Stomach smooth muscle (tissue), 2 donors: ENCODE data around the gene KIAA2012.

ENCODE experiments used
- H3K27ac ChIP-seq: one replicate; pipeline ENCODE4 v1.7.0; 2013; ENCODE audit warnings: mild to moderate bottlenecking, low read length, inconsistent platforms
- H3K27me3 ChIP-seq, 2 donors: one replicate each; pipeline ENCODE4 v1.7.0; 2013; ENCODE audit warnings: low read length in 2 of 2; ENCODE audit not compliant: insufficient read depth in 2 of 2, control insufficient read depth in 1 of 2
- H3K36me3 ChIP-seq, 2 donors: one replicate each; pipeline ENCODE4 v1.7.0; 2013; ENCODE audit warnings: low read length in 2 of 2; ENCODE audit not compliant: control insufficient read depth in 2 of 2, insufficient read depth in 2 of 2
- H3K4me1 ChIP-seq: one replicate; pipeline ENCODE4 v1.7.0; 2013; ENCODE audit warnings: low read length; ENCODE audit not compliant: control insufficient read depth, insufficient read depth
- H3K4me3 ChIP-seq, 2 donors: one replicate each; pipeline ENCODE4 v1.7.0; 2013; ENCODE audit warnings: low read length in 2 of 2
- H3K9ac ChIP-seq, 2 donors: one replicate each; pipeline ENCODE4 v1.7.0; 2013; ENCODE audit warnings: low read length in 2 of 2, mild to moderate bottlenecking in 1 of 2
- H3K9me3 ChIP-seq, 2 donors: one replicate each; pipeline ENCODE4 v1.7.0; 2013; ENCODE audit warnings: low read length in 2 of 2; ENCODE audit not compliant: control insufficient read depth in 2 of 2
- donor health status: healthy.
- donor health status: Pancreatic carcinoma.

Gene KIAA2012

DNA sequence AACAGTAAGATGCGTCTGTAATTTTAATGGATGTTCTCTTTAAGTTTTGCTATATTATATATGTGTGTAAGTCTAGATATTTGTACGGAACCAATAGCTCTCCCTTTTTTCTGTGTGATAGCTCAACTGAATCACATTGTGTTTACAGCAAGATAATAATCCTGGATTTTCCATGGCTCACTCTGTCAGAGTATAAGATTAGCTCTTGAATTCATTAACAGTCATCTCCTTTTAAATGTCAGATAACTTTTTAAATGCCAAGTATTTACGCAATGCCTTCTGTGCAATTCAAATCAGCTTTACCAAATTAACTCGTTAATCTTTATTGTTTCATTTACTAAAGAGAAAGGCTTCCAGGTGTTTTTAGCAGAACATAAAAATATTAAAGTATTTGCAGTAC, 76.9 kb downstream of the KIAA2012 start:
- H3K27ac ChIP-seq = no peak overlapping the region
- H3K4me3 ChIP-seq = no peak overlapping the region
- no peaks in the 10 kb centered on the region for H3K36me3 ChIP-seq
- no peaks in the 10 kb centered on the region for H3K9me3 ChIP-seq
- H3K9ac ChIP-seq = no peak overlapping the region
- peaks cover 17% of the 10 kb centered on the region for H3K4me1 ChIP-seq
- no peaks in the 10 kb centered on the region for H3K27me3 ChIP-seq

DNA sequence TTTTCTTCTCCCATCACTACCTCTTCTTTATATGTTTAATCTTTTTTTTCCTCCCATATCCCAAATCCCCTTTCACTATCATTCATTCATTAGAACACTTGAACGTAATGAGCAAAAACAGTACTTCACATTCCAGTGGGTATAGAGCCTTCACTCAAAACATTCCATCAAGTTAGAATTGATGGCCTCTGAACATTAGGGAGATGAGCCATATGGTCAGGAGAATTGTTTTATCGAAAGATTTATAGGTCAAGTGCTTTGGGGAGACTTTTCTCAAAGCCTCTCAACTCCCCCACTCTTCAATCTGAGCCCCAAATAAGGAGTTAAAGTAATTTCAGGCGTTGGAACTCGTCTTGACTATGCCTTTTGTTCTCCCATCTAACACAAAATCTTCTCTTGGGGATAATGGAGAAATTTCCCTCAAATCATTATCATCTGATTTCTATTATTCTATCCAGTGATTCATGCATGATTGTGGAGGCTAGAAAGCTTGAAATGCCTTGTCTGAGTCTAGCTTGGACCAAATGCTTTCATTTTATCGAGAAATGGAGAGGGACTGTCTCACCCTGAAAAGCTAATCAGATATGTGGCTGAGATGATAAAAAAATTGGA, 79.2 kb downstream of the KIAA2012 start:
- H3K9me3 ChIP-seq = no peaks in the 10 kb centered on the region
- peaks cover 17% of the 10 kb centered on the region for H3K4me1 ChIP-seq
- no peak overlapping the region for H3K4me3 ChIP-seq
- no peaks in the 10 kb centered on the region for H3K36me3 ChIP-seq
- no peak overlapping the region for H3K9ac ChIP-seq
- H3K27me3 ChIP-seq = no peaks in the 10 kb centered on the region
- no peak overlapping the region for H3K27ac ChIP-seq

DNA sequence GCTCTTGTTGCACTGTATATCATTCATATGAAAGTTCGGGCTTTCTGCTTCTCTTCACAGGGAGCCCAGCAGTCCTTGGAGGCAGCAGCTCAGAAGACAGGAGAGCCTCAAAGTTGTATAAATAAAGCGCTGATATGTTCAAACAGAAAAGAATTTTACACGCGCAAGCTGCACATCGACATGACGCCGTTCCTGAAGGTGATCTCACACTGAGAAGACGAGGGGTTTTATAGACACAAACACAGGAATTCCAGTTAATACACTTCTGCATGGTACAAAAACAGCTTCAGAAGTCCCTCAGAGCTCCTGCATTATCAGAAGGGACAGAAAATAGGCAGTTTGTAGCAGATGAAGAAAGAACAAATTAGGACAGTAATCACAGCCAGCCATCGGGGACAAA, 81.6 kb downstream of the KIAA2012 start:
- H3K27me3 ChIP-seq = no peaks in the 10 kb centered on the region
- no peaks in the 10 kb centered on the region for H3K9me3 ChIP-seq
- H3K27ac ChIP-seq = no peak overlapping the region
- no peak overlapping the region for H3K9ac ChIP-seq
- peaks cover 9% of the 10 kb centered on the region for H3K4me1 ChIP-seq
- peak overlapping the region in 1 of 2 donors; percentile 15 for H3K4me3 ChIP-seq
- H3K36me3 ChIP-seq = no peaks in the 10 kb centered on the region

DNA sequence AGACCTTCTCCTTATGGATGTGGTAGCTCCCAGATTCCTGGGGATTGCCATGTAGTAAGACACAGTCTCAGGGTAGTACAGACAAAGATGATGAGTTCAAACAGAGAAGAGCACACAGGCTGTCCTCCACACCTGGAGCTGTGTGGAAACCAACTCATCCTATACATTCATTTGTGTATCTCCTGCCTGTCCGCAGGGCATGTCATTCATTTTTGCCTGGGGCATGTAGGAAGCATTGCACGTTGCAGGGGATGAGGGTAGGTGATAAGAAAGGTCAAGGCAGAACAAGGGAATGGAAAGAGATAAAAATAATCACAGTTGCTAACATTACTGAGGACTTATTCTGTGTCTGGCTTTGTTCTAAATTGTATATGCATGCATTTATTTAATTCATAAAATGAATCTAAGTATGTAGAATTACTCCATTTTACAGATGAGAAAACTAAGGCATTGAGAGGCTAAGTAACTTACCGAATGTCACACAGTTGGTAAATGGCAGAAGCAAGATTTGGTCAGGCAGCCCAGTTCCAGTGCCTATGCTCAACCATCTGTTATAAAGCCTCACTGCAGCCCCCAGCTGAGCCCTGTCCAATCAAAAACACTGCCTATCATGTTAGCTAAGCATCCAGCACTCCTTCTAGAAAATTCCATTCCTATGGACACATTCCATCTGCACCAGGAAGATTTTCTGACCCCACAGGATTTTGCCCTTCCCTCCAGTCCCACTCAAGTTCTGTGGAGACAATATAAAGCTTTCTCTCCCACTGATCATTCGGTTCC, 84.3 kb downstream of the KIAA2012 start:
- Histone ChIP-seq H3K9ac (no peak overlapping the region), H3K4me3 (no peak overlapping the region), H3K27me3 (no peaks in the 10 kb centered on the region), H3K4me1 (peaks cover 12% of the 10 kb centered on the region), H3K36me3 (no peaks in the 10 kb centered on the region), H3K9me3 (no peaks in the 10 kb centered on the region), H3K27ac (no peak overlapping the region)

DNA sequence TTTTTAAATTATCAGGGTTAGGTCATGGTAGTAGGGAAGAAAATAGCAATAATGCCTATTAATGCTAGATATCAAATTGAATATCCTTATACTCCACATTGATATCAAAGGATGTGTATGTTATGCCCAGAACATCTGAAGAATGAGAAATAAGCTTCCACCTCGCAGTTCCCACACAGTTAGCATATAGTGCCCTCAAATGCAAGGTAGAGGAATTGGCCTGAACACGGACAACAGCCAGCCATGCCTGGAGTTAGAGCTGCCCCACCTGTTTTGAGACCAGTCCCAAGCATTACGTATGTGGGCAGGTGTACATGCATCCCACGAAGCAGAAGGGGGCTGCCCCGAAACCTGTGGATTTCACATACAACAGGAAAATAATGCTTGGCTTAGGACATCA, 85.7 kb downstream of the KIAA2012 start:
- Histone ChIP-seq H3K27me3 (no peaks in the 10 kb centered on the region), H3K9ac (no peak overlapping the region)

DNA sequence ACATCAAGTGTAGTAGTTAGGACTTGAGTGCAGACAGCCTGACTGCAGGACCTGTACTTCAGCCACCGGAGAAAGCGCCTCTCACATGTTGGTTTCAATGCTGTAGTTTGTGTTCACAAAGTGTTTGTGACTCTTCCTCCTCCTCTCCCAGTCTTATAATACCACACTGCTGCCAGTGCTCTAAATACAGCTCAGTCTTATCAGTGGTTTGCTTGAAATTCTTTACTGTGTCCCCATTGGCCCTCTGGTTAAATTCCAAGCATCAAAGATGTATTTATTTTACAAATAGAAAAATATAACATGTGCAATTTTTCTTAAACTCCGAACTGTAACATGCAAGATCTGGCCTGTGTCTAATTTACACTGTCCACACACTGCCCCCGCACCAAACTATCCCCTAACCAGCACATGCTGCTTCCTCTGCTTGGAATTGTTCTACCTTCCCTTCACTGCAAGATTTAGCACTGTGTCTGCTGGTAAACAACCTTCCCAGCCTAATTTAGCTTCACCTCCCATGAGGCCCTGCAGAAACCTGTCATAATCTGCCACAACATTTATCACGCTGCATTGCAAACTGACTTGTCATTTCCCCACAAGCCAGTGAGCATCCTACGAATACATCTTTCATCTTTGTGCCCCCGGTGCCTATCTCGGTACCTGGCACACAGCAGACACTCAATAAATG, 88.2 kb downstream of the KIAA2012 start:
- Histone ChIP-seq H3K9me3 (no peaks in the 10 kb centered on the region), H3K9ac (peak overlapping the region in 1 of 2 donors; percentile 29), H3K27ac (no peak overlapping the region), H3K36me3 (no peaks in the 10 kb centered on the region), H3K4me1 (peaks cover 4% of the 10 kb centered on the region), H3K4me3 (no peak overlapping the region), H3K27me3 (no peaks in the 10 kb centered on the region)

More for the DNA sequence above, 85.7 kb downstream of the KIAA2012 start:
- H3K36me3 ChIP-seq = no peaks in the 10 kb centered on the region
- H3K4me3 ChIP-seq = no peak overlapping the region
- no peak overlapping the region for H3K27ac ChIP-seq
- no peaks in the 10 kb centered on the region for H3K9me3 ChIP-seq
- H3K4me1 ChIP-seq = peaks cover 10% of the 10 kb centered on the region

DNA sequence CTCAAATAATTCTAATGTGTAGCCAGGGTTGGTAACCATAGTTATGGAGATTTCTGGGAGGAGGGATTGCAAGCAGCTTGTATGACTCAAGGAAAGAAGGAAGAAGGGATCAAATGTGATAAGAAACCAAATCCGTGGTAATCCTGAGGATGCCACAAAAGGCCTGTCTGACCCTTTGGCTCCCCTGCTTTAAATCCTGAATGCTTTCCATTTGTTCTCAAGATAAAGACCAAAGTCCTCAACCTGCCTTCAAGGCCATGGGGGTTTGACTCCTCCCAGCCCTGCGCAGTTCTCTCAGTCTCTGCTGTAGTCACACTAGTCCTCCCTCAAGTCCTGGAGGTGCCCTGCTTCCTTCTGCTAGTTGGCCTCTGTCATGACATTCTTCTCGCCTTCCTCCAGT, 91.4 kb downstream of the KIAA2012 start:
- H3K27me3 ChIP-seq = no peaks in the 10 kb centered on the region
- no peaks in the 10 kb centered on the region for H3K36me3 ChIP-seq
- H3K4me1 ChIP-seq = peaks cover 4% of the 10 kb centered on the region
- H3K9ac ChIP-seq = no peak overlapping the region
- H3K9me3 ChIP-seq = no peaks in the 10 kb centered on the region
- no peak overlapping the region for H3K4me3 ChIP-seq
- H3K27ac ChIP-seq = no peak overlapping the region

DNA sequence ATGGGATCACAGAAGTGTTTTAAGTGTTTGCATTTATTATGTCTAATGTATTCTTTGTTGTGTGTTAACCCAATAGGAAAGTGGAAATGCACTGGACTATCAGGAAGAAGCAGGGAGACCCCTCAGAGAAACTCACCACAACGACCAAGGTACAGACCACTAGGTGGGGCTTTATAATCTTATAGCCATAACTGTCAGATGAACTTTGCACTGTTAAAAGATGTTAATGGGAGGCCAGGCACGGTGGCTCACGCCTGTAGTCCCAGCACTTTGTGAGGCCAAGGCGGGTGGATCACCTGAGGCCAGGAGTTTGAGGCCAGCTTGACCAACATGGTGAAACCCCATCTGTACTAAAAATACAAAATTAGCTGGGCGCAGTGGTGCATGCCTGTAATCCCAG, 92.2 kb downstream of the KIAA2012 start:
- no peaks in the 10 kb centered on the region for H3K9me3 ChIP-seq
- no peak overlapping the region for H3K9ac ChIP-seq
- peaks cover 4% of the 10 kb centered on the region for H3K4me1 ChIP-seq
- H3K27ac ChIP-seq = no peak overlapping the region
- H3K4me3 ChIP-seq = no peak overlapping the region
- H3K27me3 ChIP-seq = no peaks in the 10 kb centered on the region
- H3K36me3 ChIP-seq = no peaks in the 10 kb centered on the region

DNA sequence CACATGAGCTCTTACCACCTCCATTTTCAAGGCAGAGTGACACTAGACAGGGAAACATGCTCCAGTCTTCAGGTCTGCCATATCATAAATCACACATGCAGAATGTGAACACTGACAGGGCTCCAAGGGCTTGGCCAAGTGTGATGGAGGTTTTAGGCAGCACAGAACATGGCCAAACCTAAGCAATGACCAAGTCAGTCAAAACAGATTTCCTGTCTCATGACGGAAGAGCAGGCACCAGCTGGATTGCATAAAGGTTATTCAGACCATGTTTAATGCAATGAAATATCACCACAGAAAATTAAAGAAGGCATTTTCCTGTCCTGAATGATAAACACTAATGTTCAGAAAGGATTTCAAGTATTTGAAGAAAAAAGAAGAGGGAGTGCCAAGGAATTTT, 92.9 kb downstream of the KIAA2012 start:
- Histone ChIP-seq H3K4me1 (peaks cover 5% of the 10 kb centered on the region), H3K4me3 (no peak overlapping the region), H3K9ac (no peak overlapping the region), H3K27me3 (no peaks in the 10 kb centered on the region), H3K27ac (no peak overlapping the region), H3K36me3 (no peaks in the 10 kb centered on the region), H3K9me3 (no peaks in the 10 kb centered on the region)

DNA sequence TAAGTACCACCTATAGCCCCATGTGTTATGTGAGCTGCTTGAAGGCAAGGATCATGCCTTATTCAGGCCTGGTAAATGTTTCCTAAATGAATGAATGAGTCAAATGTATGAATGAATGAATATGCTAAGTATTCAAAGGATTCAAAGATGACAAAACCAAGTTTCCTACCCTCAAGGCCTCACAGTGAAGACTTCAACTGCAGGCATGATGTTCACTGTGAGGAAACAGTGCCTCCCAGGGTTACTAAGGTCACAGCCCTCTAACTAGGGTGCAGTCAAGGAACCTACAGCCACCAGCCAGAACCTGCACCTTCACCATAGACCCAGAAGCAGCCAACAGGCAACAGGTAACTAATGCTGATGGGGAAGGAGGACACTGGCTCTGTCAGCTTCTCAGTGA, 96.1 kb downstream of the KIAA2012 start:
- Histone ChIP-seq H3K27me3 (no peaks in the 10 kb centered on the region), H3K9me3 (no peaks in the 10 kb centered on the region), H3K27ac (no peak overlapping the region), H3K9ac (no peak overlapping the region), H3K36me3 (no peaks in the 10 kb centered on the region), H3K4me1 (peaks cover 18% of the 10 kb centered on the region), H3K4me3 (no peak overlapping the region)
